HEK293 (cell line): ENCODE data around the gene RACGAP1.
A peak's percentile ranks its signal among the peaks of the same experiment; 100 is the strongest.

Experiments
- EGR2 ChIP-seq: fragments of 450-650 bp; formaldehyde crosslinking; IDR thresholded peaks from 2 replicates; pipeline ENCODE4 v1.5.1; 2016; ENCODE audit warnings: low read depth, missing biosample characterization, missing genetic modification characterization
- ELK4 ChIP-seq: IDR thresholded peaks from 2 replicates; pipeline ENCODE4 v1.6.1; 2011; ENCODE audit warnings: mild to moderate bottlenecking, low read depth, low read length, borderline replicate concordance
- PATZ1 ChIP-seq: fragments of 450-650 bp; formaldehyde crosslinking; IDR thresholded peaks from 2 replicates; pipeline ENCODE4 v1.5.1; 2016; ENCODE audit warnings: missing biosample characterization, missing genetic modification characterization
- ZBTB8A ChIP-seq: fragments of 450-650 bp; formaldehyde crosslinking; IDR thresholded peaks from 2 replicates; pipeline ENCODE4 v1.5.1; 2016; ENCODE audit warnings: missing biosample characterization, missing genetic modification characterization
- ZFHX2 ChIP-seq: fragments of 450-650 bp; formaldehyde crosslinking; conservative IDR thresholded peaks from 2 replicates; pipeline ENCODE4 v1.5.1; 2016; ENCODE audit warnings: missing biosample characterization, missing genetic modification characterization
- ZNF221 ChIP-seq: fragments of 450-650 bp; formaldehyde crosslinking; IDR thresholded peaks from 2 replicates; pipeline ENCODE4 v1.5.1; 2017; ENCODE audit warnings: missing biosample characterization, missing genetic modification characterization, borderline replicate concordance
- ZNF274 ChIP-seq, 2 experiments: fragments of 200-500 bp in 1 of 2; fragments of 450-650 bp in 1 of 2; sonication (Bioruptor generic) in 1 of 2; formaldehyde crosslinking in 1 of 2; IDR thresholded peaks; 2 replicates each; pipeline versions ENCODE4 v1.5.1 to v1.6.1; 2014 to 2016; ENCODE audit warnings: borderline replicate concordance in 1 of 2, inconsistent platforms in 1 of 2, low read length in 1 of 2, missing biosample characterization in 1 of 2, missing genetic modification characterization in 1 of 2
- ZNF311 ChIP-seq: fragments of 450-650 bp; formaldehyde crosslinking; IDR thresholded peaks from 2 replicates; pipeline ENCODE4 v1.5.1; 2017; ENCODE audit warnings: missing biosample characterization, missing genetic modification characterization, borderline replicate concordance
- ZNF335 ChIP-seq: fragments of 450-650 bp; formaldehyde crosslinking; conservative IDR thresholded peaks from 2 replicates; pipeline ENCODE4 v1.5.1; 2016; ENCODE audit warnings: missing biosample characterization, missing genetic modification characterization
- ZNF416 ChIP-seq: fragments of 450-650 bp; formaldehyde crosslinking; IDR thresholded peaks from 2 replicates; pipeline ENCODE4 v1.5.1; 2016; ENCODE audit warnings: missing biosample characterization, missing genetic modification characterization
- TF ChIP-seq, protein P1 (sequence below): fragments of 450-650 bp; formaldehyde crosslinking; IDR thresholded peaks from 2 replicates; pipeline ENCODE4 v1.5.1; 2016; ENCODE audit warnings: missing biosample characterization, missing genetic modification characterization

DNA sequence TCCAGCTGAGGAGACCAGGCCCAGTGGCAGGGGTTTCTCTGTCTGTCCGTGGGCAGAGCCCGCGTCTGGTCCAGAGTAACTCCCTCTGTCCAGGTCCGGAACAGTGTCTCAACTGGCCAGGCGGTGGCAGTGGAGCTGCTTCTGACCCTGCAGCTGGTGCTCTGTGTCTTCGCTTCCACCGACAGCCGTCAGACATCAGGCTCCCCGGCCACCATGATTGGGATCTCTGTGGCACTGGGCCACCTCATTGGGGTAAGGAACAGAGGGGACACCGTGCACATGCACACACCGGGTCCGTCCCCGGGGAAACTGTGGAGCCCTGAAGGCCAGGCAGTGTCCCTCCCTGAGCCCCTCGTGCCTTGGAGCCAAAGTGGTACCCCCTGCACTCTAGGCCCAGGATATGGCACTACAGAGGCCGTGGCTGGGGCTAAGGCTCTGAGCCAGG, 51.0 kb downstream of the RACGAP1 start:
- TF ChIP-seq ZNF311 (tag by site-specific recombination) (no peak), ZNF221 (no peak), EGR2 (tag by site-specific recombination) (no peak), ZNF335 (tag by site-specific recombination) (no peak), ZNF416 (no peak), ELK4 (no peak), ZFHX2 (tag by site-specific recombination) (no peak), ZNF274 (IDR thresholded peaks at IDR 0.05; ENCODE audit: low read length) (no peak), ZNF274 (tag by site-specific recombination; IDR thresholded peaks at IDR 0.05; ENCODE audit: borderline replicate concordance) (no peak), ZBTB8A (tag by site-specific recombination) (no peak), PATZ1 (tag by site-specific recombination) (no peak)
- TF ChIP-seq, protein P1, sequence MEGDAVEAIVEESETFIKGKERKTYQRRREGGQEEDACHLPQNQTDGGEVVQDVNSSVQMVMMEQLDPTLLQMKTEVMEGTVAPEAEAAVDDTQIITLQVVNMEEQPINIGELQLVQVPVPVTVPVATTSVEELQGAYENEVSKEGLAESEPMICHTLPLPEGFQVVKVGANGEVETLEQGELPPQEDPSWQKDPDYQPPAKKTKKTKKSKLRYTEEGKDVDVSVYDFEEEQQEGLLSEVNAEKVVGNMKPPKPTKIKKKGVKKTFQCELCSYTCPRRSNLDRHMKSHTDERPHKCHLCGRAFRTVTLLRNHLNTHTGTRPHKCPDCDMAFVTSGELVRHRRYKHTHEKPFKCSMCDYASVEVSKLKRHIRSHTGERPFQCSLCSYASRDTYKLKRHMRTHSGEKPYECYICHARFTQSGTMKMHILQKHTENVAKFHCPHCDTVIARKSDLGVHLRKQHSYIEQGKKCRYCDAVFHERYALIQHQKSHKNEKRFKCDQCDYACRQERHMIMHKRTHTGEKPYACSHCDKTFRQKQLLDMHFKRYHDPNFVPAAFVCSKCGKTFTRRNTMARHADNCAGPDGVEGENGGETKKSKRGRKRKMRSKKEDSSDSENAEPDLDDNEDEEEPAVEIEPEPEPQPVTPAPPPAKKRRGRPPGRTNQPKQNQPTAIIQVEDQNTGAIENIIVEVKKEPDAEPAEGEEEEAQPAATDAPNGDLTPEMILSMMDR (tag by site-specific recombination) = peak; percentile 52; the same call in 1 of the 2 replicates
